Activated CD4-positive, alpha-beta T cell treated with anti-CD3 and anti-CD28 coated beads, Interleukin-2, amount 50 U/mL, for 4 hours (primary cell): ENCODE data around the gene SMIM29.
A peak's percentile ranks its signal among the peaks of the same experiment; 100 is the strongest.
"Not testable (repeated sequence)": the region's sequence is repeated elsewhere in the genome, so short reads cannot be mapped to it uniquely, and the experiment has no call there.

Experiments used
- DNase-seq, 2 experiments: peaks; one replicate each; pipeline ENCODE4 v3.0.0-alpha.2; 2020

SMIM29 gene

DNA sequence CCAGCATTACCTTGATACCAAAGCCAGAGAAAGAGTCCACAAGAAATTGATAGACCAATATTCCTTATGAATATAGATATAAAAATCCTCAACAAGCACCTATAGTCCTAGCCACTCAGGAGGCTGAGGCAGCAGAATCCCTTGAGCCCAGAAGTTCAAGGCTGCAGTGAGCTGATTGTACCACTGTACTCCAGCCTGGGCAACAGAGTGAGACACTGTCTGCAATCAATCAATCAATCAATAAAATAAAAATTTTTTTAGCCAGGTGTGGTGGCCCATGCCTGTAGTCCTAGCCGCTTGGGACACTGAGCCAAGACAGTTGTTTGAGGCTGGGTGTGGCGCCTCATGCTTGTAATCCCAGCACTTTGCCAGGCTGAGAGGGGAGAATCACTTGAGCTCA is 18.9 kb upstream of the SMIM29 start:
- DNase-seq, result no peak

DNA sequence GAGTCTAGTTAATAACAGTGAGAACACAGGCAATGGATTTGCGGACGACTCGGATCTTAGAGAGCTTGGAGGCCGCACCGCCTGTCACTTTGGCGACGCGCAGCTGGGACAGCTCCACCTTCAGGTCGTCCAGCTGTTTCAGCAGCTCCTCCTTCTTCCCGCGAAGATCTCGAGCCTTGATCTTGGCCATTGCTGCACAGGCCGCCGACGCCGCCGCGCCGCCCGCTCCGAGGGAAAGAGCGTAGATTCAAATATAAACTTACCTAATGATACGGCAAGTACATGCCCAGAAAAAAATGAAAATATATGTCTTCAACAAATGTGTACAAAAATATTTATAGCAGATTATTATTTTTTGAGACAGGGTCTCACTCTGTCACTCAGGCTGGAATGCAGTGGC is 14.7 kb upstream of the SMIM29 start:
- DNase-seq, result not testable (repeated sequence)

DNA sequence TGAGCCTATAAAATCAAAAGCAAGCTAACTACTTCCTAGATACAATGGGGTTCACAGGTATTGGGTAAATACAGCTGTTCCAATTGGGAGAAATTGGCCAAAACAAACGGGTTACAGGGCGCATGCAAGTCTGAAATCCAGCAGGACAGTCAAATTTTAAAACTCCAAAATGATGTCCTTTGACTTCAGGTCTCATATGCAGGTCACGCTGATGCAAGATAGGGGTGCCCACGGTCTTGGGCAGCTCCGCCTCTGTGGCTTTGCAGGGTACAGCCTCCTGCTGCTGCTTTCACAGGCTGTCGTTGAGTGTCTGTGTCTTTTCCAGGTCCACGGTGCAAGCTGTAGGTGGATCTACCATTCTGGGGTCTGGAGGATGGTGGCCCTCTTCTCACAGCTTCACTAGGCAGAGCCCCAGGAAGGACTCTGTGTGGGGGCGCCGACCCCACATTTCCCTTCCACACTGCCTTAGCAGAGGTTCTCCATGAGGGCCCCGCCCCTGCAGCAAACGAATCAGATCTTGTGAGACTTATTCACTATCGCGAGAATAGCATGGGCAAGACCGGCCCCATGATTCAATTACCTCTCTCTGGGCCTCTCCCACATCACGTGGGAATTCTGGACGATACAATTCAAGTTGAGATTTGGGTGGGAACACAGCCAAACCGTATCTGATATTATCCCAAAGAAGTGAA is 11.9 kb upstream of the SMIM29 start:
- no peak for DNase-seq

DNA sequence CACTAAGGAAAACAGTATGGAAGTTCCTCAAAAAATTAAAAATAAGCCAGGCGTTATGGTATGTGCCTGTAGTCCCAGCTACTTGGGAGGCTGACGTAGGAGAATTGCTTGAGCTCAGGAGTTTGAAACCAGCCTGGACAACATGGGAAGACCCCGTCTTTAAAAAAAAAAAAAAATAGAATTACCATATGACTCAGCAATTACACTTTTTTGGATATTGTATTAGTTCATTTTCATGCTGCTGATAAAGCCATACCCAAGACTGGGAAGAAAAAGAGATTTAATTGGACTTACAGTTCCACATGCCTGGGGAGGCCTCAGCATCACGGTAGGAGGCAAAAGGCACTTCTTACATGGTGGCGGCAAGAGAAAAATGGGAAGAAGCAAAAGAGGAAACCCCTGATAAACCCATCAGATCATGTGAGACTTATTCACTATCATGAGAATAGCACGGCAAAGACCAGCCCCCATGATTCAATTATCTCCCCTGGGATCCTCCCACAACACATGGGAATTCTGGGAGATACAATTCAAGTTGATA is 10.8 kb upstream of the SMIM29 start:
- DNase-seq, result no peak

DNA sequence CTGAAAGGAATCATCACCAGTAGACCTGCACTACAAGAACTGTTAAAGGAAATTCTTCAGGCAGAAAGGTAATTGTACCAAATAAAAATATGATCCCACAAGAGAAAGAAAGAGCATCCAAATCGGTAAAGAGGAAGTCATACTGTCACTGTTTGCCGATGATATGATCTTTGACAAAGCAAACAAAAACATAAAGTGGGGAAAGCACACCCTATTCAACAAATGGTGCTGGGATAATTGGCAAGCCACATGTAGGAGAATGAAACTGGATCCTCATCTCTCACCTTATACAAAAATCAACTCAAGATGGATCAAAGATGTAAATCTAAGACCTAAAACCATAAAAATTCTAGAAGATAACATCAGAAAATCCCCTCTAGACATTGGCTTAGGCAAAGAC is 3.6 kb upstream of the SMIM29 start:
- not testable (repeated sequence) for DNase-seq

DNA sequence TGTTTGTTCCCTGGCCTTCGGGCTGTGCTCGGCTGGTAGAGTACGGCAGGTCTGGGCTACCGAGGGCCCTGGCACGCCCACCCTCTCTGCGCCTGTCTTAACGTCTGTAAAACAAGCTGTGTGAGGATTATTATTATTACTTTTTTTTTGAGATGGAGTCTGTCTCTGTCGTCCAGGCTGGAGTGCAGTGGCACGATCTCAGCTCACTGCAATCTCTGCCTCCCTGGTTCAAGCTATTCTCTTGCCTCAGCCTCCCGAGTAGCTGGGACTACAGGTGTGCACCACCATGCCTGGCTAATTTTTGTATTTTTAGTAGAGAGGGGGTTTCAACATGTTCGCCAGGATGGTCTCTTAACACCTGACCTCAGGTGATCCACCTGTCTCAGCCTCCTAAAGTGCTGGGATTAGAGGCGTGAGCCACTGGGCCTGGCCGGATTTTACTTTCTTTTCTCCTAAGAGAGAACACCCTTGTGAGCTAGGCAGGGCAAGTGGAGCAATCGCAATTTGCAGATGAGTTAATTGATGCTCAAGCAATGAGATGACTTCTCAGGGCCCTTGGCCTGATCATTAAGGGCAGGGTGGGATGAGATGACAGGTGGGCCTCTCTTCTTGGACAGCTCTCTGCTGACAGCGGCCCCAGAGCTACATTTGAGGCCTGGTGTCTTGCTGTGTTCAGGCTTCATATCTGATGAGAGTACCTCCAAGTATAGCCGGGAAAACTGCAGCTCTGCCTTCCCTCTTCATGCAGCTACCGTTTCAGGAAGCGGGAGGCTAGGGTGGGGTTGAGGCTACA is 859 bp upstream of the SMIM29 start:
- no peak for DNase-seq

DNA sequence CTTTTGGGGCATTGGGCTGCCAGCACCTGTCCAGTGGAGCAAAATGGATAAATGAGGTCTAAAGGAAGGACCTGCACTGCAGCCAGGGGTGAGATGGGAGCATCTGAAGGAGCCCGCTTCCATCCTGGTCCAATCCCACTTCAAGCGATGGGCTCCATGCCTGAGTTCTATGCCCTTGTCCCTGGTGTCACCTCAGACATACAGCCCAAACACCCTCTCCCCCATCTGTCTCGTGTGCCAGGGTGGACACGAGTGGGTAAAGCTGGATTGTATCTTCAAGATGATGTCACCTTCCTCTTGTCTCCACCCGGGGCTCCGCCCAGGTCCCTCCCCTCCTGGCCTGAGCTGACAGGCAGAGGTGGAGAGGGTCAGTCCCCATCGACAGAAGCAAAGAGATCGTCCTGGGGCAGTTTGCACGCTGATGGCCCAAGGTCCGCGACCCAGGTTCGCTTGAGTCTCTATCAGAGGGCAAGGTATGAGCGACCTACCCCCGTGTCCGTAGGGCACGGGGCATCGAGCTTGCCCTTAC is 544 bp downstream of the SMIM29 start:
- DNase-seq, result peak in 1 of 2 experiments; percentile 31

DNA sequence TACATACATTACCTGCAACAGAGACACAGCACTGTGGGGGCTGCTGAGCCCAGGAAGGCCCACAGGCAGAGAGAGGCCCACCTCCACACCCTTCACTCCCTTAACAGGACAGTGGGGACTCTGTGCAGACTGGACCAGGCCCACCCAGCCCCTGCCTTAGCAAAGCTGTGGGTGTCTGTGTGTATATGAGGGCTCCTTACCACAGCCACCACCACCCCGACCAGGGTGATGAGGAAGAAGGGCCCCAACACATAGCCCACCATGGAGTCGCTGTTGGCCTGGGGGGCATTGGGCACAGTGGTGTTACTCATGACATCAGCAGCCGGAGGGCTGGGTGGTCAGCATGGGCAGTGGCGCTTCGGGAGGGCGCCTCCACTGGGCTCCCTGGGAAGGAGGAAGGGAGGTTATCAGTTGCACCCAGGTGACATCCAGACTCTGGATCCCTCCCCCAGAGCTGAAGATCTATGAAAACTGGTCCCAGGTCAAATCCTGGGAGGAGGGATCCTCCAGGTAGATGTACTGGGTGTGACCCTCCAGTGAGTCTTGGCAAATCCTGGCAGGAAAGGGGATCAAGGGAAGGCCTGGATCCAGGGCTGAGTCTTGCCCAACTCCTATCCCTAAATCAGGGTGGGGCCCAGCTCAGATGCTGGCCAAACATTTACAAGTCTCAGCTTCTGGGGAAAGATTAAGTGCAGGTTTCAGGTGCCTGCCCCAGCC is 1.2 kb downstream of the SMIM29 start:
- no peak for DNase-seq

DNA sequence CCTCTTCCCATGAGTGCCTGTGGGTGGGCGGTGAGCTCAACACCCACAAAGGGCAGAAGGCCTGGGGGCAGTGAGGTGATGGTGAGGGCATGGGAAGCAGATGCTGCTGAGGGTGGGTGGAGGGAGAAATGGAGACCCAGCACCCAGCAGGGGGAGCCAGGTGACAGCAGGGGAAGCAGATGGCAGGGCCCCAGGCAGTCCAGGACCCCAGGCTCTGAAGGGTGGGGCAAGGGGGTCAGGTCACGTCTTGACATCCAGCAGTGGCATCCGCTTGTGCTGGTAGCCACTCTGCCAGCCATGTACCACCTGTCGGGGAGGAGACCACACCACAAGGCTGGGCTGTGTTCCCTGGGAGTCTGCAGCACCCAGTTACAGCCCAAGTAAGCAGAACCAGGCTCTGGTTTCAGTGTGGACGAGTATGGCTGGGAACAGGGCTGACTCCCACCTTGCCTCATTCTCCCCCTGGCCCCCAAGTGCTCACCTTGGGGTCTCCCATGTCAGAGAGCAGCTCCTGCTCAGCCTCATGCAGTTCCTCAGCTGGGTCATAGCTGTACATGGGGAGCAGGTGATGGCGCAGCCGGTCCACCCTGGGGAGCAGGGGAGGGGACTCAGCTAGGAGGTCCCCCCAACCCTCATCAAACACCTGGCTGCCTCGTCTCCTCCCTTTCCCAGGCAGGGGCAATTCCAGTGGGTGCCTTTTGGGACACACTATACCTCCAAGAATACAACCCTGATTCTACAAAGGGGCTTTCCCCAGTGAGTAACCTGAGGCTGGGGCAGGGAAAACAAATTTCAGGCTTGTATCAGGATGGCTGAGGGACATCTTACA is 2.0 kb downstream of the SMIM29 start:
- peak; percentile 46 to 50 for DNase-seq

DNA sequence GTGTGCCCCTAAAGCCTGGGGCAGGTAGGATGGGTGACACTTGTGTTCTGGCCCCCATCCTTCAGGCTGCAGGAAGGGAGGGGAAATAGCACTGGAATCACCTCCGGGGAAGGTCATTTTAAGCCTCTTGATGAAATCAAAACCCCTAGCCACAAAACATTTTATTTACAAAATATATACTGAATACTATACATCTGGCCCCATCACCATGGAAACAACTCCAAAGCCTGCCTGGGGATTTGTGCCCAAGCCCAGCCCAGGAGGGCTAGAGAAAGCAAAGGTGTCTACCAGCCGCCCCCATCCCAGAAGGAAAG is 2.6 kb downstream of the SMIM29 start:
- DNase-seq, result no peak

DNA sequence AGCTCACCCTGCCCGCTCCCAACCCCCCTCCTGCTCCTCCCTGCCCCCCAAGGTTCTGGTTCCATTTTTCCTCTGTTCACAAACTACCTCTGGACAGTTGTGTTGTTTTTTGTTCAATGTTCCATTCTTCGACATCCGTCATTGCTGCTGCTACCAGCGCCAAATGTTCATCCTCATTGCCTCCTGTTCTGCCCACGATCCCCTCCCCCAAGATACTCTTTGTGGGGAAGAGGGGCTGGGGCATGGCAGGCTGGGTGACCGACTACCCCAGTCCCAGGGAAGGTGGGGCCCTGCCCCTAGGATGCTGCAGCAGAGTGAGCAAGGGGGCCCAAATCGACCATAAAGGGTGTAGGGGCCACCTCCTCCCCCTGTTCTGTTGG is 3.1 kb downstream of the SMIM29 start:
- not testable (repeated sequence) for DNase-seq

DNA sequence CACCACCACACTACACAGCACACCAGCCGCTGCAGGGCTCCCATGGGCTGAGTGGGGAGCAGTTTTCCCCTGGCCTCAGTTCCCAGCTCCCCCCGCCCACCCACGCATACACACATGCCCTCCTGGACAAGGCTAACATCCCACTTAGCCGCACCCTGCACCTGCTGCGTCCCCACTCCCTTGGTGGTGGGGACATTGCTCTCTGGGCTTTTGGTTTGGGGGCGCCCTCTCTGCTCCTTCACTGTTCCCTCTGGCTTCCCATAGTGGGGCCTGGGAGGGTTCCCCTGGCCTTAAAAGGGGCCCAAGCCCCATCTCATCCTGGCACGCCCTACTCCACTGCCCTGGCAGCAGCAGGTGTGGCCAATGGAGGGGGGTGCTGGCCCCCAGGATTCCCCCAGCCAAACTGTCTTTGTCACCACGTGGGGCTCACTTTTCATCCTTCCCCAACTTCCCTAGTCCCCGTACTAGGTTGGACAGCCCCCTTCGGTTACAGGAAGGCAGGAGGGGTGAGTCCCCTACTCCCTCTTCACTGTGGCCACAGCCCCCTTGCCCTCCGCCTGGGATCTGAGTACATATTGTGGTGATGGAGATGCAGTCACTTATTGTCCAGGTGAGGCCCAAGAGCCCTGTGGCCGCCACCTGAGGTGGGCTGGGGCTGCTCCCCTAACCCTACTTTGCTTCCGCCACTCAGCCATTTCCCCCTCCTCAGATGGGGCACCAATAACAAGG is 3.6 kb downstream of the SMIM29 start:
- not testable (repeated sequence) for DNase-seq

DNA sequence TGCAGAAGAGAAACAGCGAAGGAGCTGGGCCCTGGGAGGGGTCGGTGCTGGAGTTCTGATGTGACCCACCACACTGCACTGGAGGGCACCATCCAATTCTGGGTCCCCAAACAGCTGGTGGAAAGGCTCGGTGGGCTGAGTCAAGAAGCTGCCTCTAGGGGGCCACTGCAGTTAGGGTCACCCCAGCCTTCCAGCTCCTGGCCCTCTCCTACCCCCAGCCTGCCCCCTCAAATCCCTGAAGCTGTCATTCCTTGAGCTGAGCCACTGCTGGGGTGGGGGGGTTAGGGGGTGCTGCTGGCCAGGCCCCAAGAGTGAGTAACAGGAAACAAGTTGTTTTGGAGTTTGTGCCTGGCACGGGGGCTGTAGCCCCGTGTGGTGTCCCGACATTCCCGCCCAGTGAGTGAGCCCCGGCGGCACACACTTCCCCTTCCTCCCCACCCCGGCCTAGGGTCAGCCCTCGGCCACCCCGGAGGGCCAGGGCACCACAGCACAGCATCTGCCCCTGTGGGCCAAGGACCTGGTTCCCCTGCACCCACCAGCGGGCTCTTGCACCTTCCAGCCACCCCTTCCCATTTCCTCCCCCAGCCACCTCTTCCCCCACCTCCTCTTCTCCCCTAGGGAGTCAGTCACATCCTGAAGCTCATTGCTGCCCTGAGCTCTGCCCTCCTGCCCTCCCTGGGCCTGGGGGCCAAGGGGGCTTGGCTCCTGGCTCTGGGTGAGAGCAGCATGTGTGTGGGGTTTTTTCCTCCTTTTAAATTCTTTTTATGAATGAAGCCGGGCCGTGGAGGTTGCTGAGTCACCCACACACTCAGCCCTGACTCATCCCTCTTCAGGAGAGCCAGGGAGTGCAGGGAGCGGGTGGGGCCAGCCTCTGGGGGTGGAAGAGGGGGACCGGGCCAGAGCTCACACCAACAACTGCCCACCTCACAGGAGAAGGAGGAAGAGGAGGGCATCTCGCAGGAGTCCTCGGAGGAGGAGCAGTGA is 4.6 kb downstream of the SMIM29 start:
- DNase-seq, result peak; percentile 62 to 68

DNA sequence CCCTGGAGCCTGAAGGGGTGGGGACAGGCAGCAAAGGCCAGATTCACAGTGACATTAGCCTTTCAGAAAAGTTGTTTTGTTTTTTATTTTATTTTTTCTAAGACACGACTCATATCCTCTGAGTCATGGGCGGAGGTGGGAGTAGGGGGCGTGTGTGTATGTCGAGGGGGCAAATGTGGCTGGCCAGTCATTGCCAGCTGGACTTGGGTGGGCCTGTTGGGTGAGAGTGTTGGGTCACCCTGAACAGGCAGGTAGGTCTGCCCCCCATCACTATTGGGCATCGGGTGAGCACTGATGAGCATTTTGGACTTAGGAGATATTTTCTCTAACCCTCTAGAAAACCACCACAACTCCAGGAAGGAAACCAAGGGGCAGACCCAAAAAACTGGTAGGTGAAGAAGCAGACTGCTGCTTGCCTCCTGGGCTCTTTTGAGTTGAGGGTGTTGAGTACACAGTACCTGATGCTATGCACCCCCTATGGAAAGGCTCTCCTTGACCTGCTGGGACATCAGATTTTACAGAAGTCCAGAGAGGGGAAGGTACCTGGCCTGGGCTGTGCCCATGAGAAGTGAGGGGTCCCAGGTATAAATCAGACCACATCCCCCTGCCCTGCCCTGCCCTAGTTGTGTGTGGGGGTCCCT is 5.6 kb downstream of the SMIM29 start:
- DNase-seq, result peak in 1 of 2 experiments; percentile 34

DNA sequence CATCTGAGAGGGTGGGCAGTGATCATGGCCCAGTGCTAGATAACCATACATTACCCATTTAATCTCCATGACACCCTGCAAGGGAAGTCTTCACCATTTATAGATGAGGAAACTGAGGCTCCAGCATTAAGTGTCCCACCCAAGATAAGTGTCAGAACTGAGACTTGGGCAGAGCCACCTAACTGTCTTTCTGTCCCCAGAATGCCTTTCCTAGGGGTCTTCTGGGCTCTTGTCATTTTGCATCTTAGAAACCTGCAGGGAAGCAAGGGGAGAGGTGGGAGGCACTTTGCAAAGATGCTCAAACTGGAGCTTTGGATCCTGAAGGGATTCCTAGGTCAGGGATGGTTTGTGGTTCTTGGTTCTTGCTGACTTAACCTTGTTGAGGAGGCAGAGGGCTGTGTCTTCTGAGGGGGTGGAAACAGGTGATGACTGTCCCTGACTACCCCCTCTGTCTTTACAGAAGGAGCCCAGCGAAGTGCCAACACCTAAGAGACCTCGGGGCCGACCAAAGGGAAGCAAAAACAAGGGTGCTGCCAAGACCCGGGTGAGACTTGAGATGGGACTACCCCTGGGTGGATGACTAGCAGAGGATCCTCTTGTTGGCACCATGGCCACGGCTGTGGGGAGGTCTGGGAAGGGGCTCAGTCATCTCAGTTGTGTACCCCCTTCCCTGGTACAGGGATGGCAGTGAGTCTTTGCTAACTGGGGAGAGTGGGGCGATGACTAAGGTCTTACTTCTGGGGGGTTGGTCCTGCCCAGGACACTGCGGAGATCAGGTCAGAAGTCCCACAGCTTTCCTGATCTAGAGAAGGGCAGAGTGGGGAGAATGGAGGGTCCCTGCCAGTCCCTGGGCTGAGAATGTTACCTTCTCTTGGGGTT is 6.3 kb downstream of the SMIM29 start:
- DNase-seq, result no peak

DNA sequence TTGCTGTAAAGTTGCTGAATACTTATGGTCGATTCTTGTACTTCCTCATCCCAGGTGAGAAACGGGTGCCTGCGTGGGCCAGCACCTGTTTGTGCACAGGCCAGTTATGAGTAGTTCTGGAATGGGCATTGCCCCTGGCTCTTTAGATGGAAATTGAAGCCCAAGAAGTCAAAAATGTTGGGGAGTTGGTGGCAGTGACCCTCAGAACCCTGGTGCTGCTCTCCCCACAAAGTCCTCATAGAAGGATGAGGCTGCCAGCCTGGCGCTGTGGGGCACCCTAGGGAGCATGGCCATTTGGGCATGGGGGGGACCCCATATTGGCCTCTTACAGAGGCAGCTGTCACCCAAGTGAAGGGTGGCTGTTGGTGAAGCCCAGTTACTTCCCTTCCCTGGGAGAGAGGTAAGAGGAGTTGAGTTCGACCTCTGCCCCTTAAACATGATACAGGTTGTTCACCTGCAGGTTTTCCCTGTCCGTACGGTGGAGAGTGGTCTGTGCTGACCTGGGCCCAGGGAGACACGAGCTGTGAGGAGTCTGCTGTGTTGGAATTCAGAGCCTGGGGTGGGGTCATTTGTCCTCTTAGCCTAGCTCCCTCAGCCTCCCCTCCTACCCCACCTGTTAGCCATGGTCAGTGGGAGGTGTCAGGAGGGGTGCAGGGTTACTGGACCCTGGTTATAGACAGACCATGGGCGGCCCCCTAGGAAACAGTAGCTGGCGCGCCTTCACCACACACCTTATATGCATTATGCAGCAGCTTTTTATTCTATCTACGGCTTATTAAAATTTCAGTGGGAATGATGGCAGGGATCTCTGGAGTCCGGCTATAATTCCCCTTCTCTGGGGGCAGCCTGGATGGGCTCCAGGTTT is 7.2 kb downstream of the SMIM29 start:
- no peak for DNase-seq

DNA sequence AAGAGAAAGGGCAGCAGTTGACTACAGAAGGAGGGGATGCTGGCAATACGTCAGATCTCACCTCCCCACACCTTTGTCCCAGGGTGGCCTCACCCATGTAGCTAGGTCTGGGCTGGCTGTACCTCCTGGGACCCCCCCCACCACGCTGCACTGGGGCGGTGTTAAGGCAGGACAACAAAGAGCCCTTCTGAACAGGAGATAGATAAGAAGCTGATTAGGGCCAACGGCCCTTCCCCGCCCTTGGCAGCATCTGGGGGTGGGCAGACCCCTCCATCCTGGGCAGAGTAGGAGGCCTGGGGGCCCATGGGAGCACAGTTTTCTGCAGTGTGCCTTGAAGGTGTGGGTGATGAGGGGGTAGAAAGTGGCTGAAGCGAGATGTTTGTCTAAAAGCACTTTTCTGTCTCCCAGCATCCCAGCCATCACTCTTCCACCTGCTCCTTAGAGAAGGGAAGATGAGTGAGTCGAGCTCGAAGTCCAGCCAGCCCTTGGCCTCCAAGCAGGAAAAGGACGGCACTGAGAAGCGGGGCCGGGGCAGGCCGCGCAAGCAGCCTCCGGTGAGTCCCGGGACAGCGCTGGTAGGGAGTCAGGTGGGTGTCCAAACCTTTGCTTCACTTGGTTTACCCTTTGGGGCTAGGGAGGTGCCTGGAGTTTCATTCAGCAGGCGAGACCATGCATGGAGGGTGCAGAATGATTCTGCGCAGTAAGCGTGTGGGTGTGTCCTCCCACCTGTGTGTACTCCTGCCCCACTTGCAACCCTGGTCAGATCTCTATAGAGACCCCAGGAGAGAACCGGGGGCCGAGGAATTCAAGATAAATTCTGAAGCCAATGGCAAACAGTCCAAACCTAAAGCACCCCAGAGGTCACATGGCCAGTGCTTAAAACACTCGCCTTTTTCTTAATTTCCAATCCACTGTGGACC is 8.2 kb downstream of the SMIM29 start:
- DNase-seq, result no peak
